NCI-H1694 (cell line): ENCODE measurements around the gene KDM4C.

ENCODE experiments used
- DNase-seq: peaks from one replicate; lab custom pipeline; 2025; lab: John Stamatoyannopoulos, UW

KDM4C gene

DNA sequence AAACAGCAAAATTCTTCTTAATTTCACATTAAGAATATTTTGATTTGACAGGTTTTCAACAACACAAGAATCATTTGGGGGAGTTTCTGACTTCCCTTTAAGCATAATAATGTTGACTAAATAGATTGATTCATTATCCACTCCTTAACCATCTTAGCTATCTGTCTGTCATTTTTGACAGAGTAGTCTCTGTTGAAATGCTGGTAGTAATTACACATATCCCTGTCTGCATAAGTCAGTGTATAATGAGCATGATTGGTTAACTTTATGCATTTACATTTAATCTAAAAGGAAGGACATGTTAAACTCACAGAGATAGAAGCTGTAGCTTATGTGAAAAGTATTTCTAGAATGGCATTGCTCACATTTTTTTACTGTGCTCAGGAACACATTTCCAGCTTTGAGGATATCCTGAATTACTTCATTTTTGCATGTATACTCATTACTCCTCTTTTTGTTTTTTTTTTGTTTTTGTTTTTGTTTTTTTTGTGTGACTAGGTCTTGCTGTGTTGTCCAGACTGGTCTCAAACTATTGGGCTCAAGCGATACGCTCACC is 385.9 kb downstream of the KDM4C start:
- no peak for DNase-seq

DNA sequence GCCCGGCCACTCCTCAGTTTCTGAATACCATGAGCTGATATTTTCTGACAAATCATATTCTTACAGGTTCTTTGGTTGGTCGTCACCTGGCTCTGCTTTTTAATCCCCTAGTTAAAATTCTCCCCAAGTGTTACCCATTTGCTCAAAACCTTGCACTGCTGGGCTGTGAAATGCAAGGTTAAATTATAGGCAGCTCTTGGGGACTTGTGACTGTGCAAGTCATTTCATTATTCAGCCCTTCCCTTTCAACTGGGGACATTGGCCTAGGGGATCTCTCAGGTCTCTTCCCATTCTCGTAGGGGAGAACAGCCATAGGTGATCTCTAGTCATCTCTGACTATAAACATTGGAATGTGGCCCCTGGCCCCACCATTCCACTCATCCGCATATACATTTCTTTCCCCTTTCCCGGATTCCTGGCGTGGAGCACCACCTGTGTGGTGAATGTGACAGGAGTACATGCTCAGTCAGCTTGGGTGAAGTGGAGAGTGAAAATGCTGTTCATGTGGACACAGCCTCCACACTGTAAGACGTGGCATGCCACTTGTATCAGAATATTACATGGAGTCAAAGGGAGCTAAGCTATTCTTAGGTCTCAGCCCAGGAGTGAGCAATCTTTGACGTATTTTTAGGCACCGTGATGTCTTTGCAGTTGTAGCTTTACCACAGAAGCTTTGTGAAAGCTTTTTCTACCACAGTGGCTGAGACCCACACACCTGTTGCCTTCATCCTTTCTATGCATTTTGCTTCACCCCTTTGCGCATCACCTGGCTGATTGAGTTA is 386.7 kb downstream of the KDM4C start:
- DNase-seq, result no peak

- DNase-seq, result no peak
These were observed 387.7 kb downstream of the KDM4C start for GRCh38 chr9:7145361-7146069.

DNA sequence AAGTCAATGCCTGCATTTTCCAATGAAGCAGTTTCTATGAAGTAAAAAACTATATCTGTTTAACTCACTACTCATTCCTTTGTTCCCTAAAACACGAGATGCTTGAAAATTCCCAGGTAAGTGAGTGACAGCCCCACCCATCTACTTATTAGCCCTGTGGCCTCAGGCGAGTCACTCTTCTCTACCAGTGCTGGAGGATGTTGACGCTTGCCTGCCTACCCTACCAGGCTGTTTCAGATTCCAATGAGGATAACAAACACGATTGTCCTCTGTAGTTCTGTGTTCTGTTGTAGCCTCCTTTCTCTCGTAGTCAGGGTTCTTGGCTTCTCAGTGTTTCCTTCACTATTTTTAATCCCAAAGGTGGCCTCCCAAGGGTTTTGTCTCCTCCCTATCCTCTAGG is 388.8 kb downstream of the KDM4C start:
- DNase-seq, result no peak

DNA sequence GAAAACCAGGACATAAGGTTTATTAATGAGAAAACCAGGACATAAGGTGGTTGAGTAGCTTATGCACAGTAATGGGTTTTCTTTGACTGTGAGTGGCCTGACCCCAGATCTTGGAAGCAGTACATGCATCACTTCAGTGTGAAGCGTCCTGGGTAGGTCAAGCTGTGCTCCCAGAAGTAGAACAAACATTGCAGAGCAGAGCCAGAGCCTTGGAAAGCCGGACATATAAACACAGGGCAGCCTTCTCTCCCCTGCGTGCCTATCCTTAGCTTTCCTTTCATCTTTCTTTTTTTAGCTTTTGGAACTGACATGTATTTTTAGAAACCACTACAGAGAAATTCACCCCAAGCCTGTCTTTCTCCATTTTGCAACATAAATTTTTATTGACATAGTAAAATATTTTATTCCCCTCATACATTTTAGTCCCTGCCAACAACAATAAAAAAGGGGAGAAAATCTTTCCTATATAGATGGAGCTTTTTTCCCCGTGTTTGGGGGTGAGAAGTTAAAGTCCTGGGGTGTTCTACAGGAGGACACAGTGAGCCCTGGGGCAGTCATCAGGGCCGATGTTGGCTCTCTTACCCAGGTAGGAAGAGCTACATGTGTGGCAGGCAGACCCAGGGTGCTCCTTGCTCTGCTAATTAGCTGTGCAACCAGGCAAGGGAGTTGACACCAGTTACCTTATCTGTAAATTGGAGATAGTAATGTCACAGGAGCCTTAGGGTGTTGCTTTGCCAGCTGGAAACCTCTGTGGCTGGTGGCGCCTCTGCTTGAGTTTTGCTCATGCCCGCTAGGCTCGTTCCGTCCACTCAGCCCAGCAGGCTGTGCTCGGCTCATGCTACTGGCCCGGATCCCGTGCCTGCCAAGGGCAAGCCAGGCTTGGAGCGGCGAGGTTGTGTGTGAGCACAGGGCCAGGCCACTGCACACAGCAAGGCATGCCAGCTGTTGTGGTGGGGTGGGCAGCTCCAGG is 389.6 kb downstream of the KDM4C start:
- DNase-seq, result no peak

DNA sequence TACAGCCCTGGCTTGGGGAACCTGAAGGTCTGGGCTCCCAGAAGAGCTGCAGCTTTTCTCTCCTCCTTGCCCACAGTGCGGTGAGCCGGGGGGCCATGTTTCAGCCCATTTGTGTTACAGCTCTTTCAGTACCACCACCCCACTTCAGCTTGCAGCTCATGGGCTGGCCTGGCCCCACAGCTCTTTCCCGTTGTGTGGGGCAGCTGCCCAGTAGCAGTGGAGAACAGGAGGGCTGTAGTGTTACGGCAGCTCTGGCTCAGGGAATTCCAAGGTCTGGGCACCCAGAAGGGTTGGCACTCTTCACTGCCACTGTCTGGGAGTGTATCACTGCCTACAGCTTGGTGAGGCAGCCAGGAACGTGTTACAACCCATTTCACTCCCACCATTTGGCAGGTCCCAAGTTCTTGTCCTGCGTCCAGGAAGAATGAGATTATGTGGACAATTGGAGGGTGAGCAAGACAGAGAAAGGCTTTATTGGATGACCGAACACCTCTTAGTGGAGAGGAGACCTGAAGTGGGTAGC is 390.5 kb downstream of the KDM4C start:
- no peak for DNase-seq

GRCh38 chr9:7149258-7149657 is 391.5 kb downstream of the KDM4C start:
- DNase-seq, result no peak

DNA sequence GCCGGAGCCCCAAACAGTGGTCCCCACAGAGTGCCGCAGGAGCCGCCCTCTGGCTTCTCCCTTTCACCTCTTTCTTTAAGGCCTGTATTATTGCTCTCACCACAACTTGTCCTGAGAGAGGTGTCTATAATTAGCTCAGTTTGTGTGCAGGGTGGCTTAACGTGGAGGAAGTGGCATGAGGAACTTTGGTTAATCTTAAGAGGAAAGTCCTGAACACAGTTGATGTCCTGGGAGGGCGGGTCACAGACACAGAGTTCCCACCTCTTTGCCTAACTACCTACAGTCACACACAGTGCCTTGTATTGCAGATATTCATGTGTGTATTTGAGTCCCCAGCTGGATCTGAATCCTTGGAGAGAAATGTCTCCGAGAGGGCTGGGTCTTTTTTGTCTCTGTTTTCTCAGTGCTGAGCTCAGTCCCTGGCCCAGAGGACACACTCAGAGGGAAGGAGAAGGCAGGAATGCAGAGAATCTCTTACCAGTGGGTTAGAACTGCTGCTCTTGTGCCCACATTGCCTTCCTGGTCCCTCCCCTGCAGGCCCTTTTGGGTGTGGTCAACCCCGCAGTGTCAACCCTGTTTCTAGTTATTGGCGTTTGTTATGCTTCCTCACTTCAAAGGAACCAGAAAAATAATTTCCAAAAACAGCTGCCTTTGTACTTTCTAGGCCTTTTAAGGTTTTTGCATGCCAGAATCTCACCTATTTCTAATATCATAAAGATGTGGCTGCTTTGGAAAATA is 392.5 kb downstream of the KDM4C start:
- no peak for DNase-seq

- DNase-seq, result no peak
These were observed 395.4 kb downstream of the KDM4C start for GRCh38 chr9:7153134-7153533.

- DNase-seq, result no peak
These were observed 395.8 kb downstream of the KDM4C start for GRCh38 chr9:7153566-7153965.

DNA sequence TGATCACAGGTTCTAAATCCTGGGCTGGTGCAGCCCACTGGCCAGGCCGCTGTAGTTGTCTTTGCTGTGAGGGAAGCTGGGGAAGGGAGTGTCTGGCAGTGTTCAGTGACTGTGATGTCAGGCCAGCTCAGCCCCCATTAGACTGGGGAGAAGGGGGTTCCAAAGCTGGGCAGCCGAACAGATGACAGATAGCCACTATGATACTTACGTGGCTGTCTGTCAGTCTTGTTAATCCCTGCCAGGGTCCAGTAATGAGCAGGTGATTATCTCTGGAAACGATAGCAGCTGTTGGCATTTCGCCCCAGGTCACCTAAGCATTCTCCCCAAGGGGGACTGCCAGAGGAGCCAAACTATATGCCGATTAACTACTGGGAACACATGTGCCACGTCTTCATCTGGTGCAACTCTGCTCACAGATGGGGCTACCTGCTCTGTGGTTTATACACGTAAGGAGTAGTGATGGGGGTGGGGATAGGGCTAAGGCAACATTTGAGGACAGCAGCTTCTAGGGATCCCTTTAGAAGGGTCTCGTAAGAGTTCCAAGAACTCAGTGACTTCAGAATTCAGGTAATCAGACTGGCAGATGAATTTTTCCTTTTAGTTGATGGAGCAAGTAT is 396.3 kb downstream of the KDM4C start:
- no peak for DNase-seq

GRCh38 chr9:7154650-7155049 is 396.9 kb downstream of the KDM4C start:
- no peak for DNase-seq

DNA sequence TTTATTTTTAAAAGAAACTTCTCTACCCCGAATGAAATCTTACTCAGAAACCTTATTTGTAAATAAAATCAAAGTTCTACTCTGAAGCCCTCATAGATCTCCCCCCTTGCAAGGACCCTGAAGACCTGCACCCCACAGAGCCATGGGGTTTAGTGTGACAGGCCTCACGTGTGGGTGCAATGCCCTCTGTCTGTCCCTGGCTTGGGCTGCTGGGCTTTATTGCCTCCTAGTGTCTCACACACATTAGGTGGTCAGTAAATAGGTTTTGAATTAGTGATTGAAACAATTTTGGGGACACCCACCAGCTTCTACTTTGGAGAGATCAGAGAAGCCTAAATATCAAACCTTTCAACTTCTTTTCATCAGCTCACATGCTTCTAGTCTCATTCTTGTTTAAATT is 403.7 kb downstream of the KDM4C start:
- no peak for DNase-seq

- no peak for DNase-seq
These were observed 406.2 kb downstream of the KDM4C start for GRCh38 chr9:7163932-7164331.

- no peak for DNase-seq
These were observed 406.9 kb downstream of the KDM4C start for GRCh38 chr9:7164440-7165330.

GRCh38 chr9:7165331-7165975 is 407.7 kb downstream of the KDM4C start:
- DNase-seq, result no peak

GRCh38 chr9:7166074-7166473 is 408.3 kb downstream of the KDM4C start:
- DNase-seq, result no peak

DNA sequence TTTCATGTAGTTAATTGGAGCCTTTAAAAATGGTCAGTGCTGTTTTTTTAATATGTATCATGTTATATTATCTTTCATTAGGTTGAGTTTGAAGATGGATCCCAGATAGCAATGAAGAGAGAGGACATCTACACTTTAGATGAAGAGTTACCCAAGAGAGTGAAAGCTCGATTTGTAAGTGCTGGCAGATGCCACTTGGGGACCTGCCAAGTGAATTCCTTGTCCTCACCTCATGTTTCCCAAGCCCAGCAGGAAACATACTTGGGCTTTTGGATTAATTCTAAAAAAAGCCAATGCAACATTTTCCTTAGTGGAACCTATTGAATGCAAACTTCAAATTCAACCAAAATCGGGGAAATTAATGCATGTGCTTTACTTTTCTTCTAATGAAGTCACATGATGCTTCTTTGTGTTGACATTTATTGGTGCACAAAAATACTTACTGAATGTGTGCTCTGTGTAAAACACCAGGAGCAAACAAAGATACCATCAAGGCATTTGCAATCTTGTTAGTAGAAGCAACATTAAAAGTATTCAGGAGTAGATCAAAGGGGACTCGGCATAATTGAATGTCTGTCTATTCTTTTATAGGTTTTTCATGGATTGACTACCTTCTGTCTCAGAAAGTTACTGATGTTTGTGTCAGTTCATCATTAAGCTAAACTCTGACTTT is 412.1 kb downstream of the KDM4C start:
- no peak for DNase-seq
